ENCODE measurements around the gene BEAN1.

DNA sequence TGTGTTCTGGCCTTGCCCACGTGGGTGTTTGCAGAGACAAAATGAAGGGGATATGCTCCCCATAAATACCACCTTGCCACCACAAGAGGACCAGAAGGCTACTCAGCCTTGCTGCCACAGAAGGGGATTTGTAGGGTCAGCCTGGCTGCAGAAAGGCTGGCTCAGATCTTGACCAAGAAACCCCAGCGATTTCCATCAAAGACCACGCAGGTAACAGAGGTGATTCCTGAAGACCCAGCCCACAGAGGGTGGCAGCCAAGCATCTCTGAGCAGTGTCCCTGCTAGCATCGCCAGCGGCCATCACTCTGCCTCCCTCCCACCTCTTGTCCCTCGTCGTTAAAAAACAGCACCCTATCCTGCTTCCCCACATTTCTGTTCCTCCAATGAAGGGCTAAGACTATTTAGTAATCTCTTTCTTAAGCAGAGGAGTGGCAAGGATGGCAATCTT lies 54.9 kb downstream of the BEAN1 start:
- TF ChIP-seq, protein P1, sequence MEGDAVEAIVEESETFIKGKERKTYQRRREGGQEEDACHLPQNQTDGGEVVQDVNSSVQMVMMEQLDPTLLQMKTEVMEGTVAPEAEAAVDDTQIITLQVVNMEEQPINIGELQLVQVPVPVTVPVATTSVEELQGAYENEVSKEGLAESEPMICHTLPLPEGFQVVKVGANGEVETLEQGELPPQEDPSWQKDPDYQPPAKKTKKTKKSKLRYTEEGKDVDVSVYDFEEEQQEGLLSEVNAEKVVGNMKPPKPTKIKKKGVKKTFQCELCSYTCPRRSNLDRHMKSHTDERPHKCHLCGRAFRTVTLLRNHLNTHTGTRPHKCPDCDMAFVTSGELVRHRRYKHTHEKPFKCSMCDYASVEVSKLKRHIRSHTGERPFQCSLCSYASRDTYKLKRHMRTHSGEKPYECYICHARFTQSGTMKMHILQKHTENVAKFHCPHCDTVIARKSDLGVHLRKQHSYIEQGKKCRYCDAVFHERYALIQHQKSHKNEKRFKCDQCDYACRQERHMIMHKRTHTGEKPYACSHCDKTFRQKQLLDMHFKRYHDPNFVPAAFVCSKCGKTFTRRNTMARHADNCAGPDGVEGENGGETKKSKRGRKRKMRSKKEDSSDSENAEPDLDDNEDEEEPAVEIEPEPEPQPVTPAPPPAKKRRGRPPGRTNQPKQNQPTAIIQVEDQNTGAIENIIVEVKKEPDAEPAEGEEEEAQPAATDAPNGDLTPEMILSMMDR (IDR thresholded peaks at IDR 0.05) = no peak
- no peak for TF ChIP-seq POLR2A (IDR thresholded peaks at IDR 0.05)

Measured in adrenal gland (tissue), 5 donors.